HepG2 (cell line): ENCODE data around the gene C14orf93. TPM values are rescaled to one million over a fixed set of nuclear protein-coding genes. Genes with fewer than 3 reads are reported as not detected.
A peak's percentile ranks its signal among the peaks of the same experiment; 100 is the strongest.

ENCODE experiments used
- FOXM1 ChIP-seq: sonication (generic); formaldehyde crosslinking; IDR thresholded peaks from 2 replicates; pipeline ENCODE4 v1.5.0; 2020; ENCODE audit warnings: missing genetic modification reagents
- HCFC1 ChIP-seq: fragments of 150-350 bp; IDR thresholded peaks from 2 replicates; pipeline ENCODE4 v1.6.1; 2014; ENCODE audit warnings: low read depth, low read length
- HNRNPK ChIP-seq: fragments of 200-400 bp; formaldehyde crosslinking; IDR thresholded peaks from 2 replicates; pipeline ENCODE4 v1.6.1; 2018; ENCODE audit warnings: low read length, low read depth, moderate library complexity, mild to moderate bottlenecking; ENCODE audit not compliant: poor library complexity, severe bottlenecking
- KDM1A ChIP-seq: IDR thresholded peaks from 2 replicates; pipeline ENCODE4 v1.6.1; 2016; ENCODE audit warnings: missing compliant biosample characterization
- MIER2 ChIP-seq: IDR thresholded peaks from 2 replicates; pipeline ENCODE4 v1.6.1; 2016; ENCODE audit warnings: missing biosample characterization, missing genetic modification reagents
- PLRG1 ChIP-seq: fragments of 450-650 bp; conservative IDR thresholded peaks from 2 replicates; pipeline ENCODE4 v1.6.1; 2016
- SIN3A ChIP-seq: IDR thresholded peaks from 2 replicates; pipeline ENCODE4 v1.6.1; 2011; ENCODE audit warnings: low read depth, mild to moderate bottlenecking, control low read depth, low read length, borderline replicate concordance
- SMAD1 ChIP-seq: sonication (generic); formaldehyde crosslinking; IDR thresholded peaks from 2 replicates; pipeline ENCODE4 v1.4.0; 2020; ENCODE audit warnings: missing genetic modification reagents, low read depth, mild to moderate bottlenecking, borderline replicate concordance
- TARDBP ChIP-seq: sonication (generic); formaldehyde crosslinking; IDR thresholded peaks from 2 replicates; pipeline ENCODE4 v1.8.0; 2022; ENCODE audit warnings: mild to moderate bottlenecking, missing genetic modification reagents
- TOPORS ChIP-seq: sonication (generic); formaldehyde crosslinking; IDR thresholded peaks from 2 replicates; pipeline ENCODE4 v1.8.0; 2023; ENCODE audit warnings: mild to moderate bottlenecking, missing genetic modification reagents
- ZNF121 ChIP-seq: sonication (generic); formaldehyde crosslinking; IDR thresholded peaks from 2 replicates; pipeline ENCODE4 v1.5.0; 2020; ENCODE audit warnings: mild to moderate bottlenecking, missing genetic modification reagents
- ZNF549 ChIP-seq: sonication (generic); formaldehyde crosslinking; IDR thresholded peaks from 2 replicates; pipeline ENCODE4 v1.5.0; 2020; ENCODE audit warnings: missing genetic modification reagents
- ZNF616 ChIP-seq: sonication (generic); formaldehyde crosslinking; IDR thresholded peaks from 2 replicates; pipeline ENCODE4 v1.5.0; 2020; ENCODE audit warnings: low read depth, mild to moderate bottlenecking, missing genetic modification reagents
- ZNF674 ChIP-seq: sonication (generic); formaldehyde crosslinking; IDR thresholded peaks from 2 replicates; pipeline ENCODE4 v1.5.0; 2020; ENCODE audit warnings: low read depth, mild to moderate bottlenecking, missing genetic modification reagents
- polyA plus RNA-seq, 8 experiments: library from polyadenylated mRNA; depleted of rRNA in 3 of 8; stranded (reverse) in 7 of 8; unstranded in 1 of 8; fragments of >200 nt; fragmentation: Illumina TruSeq in 4 of 8; extraction: Trizol in 4 of 8; gene quantifications; 2 replicates each; pipeline versions ENCODE4 v1.2.1 to v1.2.3, GENCODE V29; 2011 to 2016; ENCODE audit warnings: low read depth in 4 of 8, missing spikeins in 1 of 8, mixed read lengths in 1 of 8; ENCODE audit not compliant: insufficient read depth in 1 of 8
- total RNA-seq, 5 experiments: library from RNA; depleted of rRNA; stranded (reverse); fragments of >200 nt; fragmentation: Illumina TruSeq; extraction: Trizol; gene quantifications; 2 replicates each; pipeline ENCODE4 v1.2.3, GENCODE V29; 2016; ENCODE audit warnings: low read depth in 1 of 5
- TF ChIP-seq, protein P1 (sequence below): sonication (generic); formaldehyde crosslinking; IDR thresholded peaks from 2 replicates; pipeline ENCODE4 v1.5.0; 2020; ENCODE audit warnings: mild to moderate bottlenecking, missing genetic modification reagents, moderate library complexity
- TF ChIP-seq, protein P2 (sequence below): sonication (generic); formaldehyde crosslinking; IDR thresholded peaks from 2 replicates; pipeline ENCODE4 v1.4.0; 2020; ENCODE audit warnings: missing genetic modification reagents
- TF ChIP-seq, protein P3 (sequence below): sonication (generic); formaldehyde crosslinking; IDR thresholded peaks from 2 replicates; pipeline ENCODE4 v1.4.0; 2020; ENCODE audit warnings: missing genetic modification reagents
- TF ChIP-seq, protein P4 (sequence below): sonication (generic); formaldehyde crosslinking; conservative IDR thresholded peaks from 2 replicates; pipeline ENCODE4 v1.8.1; 2023; ENCODE audit warnings: missing genetic modification reagents
- TF ChIP-seq, protein P5 (sequence below): sonication (generic); formaldehyde crosslinking; IDR thresholded peaks from 2 replicates; pipeline ENCODE4 v1.4.0; 2020; ENCODE audit warnings: missing genetic modification reagents

C14orf93 gene
- total and polyA plus RNA-seq, 2 of the 13 experiments (the other 11 are each of a cell fraction or from before 2014, with no cell fraction given) = 11.4 to 22.5 TPM

DNA sequence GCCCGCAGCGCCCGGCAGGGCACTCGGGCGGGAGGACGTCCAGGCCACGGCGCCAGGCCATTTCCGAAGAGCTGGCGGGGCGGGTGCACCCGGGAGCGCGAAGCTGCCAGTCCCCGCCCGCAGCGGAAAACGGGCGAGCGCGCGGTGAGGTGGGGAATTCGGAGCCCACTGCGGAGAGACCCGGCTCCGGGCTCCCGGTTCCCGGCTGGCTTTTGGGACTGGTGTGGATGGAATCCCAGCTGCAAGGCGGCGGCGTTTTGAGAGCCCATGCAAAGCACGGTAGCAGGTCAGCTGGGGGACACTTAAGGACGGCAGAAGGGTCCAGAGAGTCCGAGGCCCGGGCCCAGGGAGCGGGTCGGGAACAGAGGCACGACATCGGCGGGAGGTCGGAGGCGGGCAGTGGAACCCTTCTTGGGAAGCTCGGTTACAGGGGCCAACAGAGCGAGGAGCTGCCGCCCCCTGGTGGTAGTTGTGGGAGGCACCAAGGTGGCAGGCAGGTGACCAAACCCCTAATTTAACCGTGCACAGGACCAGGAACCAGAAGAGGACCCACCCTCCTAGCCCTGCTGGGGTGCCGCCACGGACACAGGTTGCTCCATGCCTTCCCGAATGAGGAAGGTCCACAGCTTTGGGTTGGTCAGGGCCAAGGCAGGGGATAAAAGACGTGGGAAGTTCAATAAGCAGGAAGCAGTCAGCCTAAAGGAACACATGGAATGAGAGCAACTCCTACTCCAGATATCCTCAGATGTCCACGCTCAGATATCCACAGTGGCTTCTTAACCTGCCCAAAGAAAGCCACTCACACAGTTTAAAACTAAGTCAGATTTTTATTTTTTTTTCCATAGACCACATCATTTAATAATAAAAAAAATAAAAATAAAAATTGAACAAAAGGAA, 48.1 kb upstream of the C14orf93 start (continued):
- TF ChIP-seq, protein P1, sequence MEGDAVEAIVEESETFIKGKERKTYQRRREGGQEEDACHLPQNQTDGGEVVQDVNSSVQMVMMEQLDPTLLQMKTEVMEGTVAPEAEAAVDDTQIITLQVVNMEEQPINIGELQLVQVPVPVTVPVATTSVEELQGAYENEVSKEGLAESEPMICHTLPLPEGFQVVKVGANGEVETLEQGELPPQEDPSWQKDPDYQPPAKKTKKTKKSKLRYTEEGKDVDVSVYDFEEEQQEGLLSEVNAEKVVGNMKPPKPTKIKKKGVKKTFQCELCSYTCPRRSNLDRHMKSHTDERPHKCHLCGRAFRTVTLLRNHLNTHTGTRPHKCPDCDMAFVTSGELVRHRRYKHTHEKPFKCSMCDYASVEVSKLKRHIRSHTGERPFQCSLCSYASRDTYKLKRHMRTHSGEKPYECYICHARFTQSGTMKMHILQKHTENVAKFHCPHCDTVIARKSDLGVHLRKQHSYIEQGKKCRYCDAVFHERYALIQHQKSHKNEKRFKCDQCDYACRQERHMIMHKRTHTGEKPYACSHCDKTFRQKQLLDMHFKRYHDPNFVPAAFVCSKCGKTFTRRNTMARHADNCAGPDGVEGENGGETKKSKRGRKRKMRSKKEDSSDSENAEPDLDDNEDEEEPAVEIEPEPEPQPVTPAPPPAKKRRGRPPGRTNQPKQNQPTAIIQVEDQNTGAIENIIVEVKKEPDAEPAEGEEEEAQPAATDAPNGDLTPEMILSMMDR (CRISPR knock-in tag) = peak; percentile 100
- peak; percentile 96; the same call in 1 of the 2 replicates for TF ChIP-seq ZNF674 (CRISPR knock-in tag)
- TF ChIP-seq MIER2 (CRISPR knock-in tag) = peak; percentile 50
- TF ChIP-seq TOPORS (CRISPR knock-in tag) = peak; percentile 79; the same call in 1 of the 2 replicates
- TF ChIP-seq HNRNPK = no peak
- TF ChIP-seq, protein P2, sequence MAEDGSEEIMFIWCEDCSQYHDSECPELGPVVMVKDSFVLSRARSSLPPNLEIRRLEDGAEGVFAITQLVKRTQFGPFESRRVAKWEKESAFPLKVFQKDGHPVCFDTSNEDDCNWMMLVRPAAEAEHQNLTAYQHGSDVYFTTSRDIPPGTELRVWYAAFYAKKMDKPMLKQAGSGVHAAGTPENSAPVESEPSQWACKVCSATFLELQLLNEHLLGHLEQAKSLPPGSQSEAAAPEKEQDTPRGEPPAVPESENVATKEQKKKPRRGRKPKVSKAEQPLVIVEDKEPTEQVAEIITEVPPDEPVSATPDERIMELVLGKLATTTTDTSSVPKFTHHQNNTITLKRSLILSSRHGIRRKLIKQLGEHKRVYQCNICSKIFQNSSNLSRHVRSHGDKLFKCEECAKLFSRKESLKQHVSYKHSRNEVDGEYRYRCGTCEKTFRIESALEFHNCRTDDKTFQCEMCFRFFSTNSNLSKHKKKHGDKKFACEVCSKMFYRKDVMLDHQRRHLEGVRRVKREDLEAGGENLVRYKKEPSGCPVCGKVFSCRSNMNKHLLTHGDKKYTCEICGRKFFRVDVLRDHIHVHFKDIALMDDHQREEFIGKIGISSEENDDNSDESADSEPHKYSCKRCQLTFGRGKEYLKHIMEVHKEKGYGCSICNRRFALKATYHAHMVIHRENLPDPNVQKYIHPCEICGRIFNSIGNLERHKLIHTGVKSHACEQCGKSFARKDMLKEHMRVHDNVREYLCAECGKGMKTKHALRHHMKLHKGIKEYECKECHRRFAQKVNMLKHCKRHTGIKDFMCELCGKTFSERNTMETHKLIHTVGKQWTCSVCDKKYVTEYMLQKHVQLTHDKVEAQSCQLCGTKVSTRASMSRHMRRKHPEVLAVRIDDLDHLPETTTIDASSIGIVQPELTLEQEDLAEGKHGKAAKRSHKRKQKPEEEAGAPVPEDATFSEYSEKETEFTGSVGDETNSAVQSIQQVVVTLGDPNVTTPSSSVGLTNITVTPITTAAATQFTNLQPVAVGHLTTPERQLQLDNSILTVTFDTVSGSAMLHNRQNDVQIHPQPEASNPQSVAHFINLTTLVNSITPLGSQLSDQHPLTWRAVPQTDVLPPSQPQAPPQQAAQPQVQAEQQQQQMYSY (CRISPR knock-in tag) = peak; percentile 73; the same call in 1 of the 2 replicates
- peak; percentile 84 for TF ChIP-seq TARDBP
- TF ChIP-seq ZNF616 (CRISPR knock-in tag) = no peak
- peak; percentile 100 for TF ChIP-seq SMAD1 (CRISPR knock-in tag)
- peak; percentile 54; the same call in 1 of the 2 replicates for TF ChIP-seq KDM1A (CRISPR knock-in tag)
- TF ChIP-seq ZNF549 (CRISPR knock-in tag) = no peak; the same call in 1 of the 2 replicates
- TF ChIP-seq, protein P3, sequence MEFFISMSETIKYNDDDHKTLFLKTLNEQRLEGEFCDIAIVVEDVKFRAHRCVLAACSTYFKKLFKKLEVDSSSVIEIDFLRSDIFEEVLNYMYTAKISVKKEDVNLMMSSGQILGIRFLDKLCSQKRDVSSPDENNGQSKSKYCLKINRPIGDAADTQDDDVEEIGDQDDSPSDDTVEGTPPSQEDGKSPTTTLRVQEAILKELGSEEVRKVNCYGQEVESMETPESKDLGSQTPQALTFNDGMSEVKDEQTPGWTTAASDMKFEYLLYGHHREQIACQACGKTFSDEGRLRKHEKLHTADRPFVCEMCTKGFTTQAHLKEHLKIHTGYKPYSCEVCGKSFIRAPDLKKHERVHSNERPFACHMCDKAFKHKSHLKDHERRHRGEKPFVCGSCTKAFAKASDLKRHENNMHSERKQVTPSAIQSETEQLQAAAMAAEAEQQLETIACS = peak; percentile 58; the same call in 1 of the 2 replicates
- no peak for TF ChIP-seq FOXM1 (CRISPR knock-in tag)
- TF ChIP-seq PLRG1 = no peak
- TF ChIP-seq ZNF121 (CRISPR knock-in tag) = peak; percentile 93
- TF ChIP-seq, protein P4, sequence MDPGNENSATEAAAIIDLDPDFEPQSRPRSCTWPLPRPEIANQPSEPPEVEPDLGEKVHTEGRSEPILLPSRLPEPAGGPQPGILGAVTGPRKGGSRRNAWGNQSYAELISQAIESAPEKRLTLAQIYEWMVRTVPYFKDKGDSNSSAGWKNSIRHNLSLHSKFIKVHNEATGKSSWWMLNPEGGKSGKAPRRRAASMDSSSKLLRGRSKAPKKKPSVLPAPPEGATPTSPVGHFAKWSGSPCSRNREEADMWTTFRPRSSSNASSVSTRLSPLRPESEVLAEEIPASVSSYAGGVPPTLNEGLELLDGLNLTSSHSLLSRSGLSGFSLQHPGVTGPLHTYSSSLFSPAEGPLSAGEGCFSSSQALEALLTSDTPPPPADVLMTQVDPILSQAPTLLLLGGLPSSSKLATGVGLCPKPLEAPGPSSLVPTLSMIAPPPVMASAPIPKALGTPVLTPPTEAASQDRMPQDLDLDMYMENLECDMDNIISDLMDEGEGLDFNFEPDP = no peak
- peak; percentile 86; the same call in 1 of the 2 replicates for TF ChIP-seq SIN3A
- TF ChIP-seq, protein P5, sequence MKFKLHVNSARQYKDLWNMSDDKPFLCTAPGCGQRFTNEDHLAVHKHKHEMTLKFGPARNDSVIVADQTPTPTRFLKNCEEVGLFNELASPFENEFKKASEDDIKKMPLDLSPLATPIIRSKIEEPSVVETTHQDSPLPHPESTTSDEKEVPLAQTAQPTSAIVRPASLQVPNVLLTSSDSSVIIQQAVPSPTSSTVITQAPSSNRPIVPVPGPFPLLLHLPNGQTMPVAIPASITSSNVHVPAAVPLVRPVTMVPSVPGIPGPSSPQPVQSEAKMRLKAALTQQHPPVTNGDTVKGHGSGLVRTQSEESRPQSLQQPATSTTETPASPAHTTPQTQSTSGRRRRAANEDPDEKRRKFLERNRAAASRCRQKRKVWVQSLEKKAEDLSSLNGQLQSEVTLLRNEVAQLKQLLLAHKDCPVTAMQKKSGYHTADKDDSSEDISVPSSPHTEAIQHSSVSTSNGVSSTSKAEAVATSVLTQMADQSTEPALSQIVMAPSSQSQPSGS (CRISPR knock-in tag) = peak; percentile 74; the same call in 1 of the 2 replicates
- no peak for TF ChIP-seq HCFC1
